ENCODE results near the gene TBX5. TPM values are rescaled to one million over a fixed set of nuclear protein-coding genes. Genes with fewer than 3 reads are reported as not detected.
"Not testable (repeated sequence)": the region's sequence is repeated elsewhere in the genome, so short reads cannot be mapped to it uniquely, and the experiment has no call there.

The TBX5 gene
- total RNA-seq, 2 experiments from 2014 or later, result not detected

DNA sequence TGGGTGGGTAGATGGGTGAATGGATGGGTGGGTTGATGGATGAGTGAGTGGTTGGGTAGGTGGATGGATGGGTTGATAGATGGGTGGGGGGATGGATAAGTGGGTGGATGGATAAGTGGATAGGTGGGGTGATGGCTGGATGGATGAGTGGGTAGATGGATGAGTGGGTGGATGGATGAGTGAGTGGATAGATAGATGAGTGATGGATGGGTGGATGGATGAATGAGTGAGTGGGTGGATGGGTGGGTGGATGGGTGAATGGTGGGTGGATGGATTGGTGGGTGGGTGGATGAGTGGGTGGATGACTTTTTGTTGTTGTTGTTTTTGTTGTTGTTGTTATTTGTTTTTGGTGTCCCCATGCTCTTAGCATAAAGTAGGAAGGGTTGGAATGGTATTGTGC lies 45.5 kb downstream of the TBX5 start:
- POLR2A ChIA-PET, result no interaction called here
- no peaks in the 10 kb centered on the region for H3K36me3 Mint-ChIP-seq (ENCODE audit: low read depth)
- intact Hi-C loops (cut with DNase I, micrococcal nuclease), result no loop called here

GRCh38 chr12:114355389-114356088 lies 50.4 kb downstream of the TBX5 start:
- intact Hi-C loops (cut with DNase I, micrococcal nuclease), result no loop called here
- Mint-ChIP-seq H3K27ac (no peak overlapping the region), H3K9me3 (ENCODE audit: low read depth) (peaks cover 2% of the 10 kb centered on the region), H3K4me1 (no peaks in the 10 kb centered on the region), H3K4me3 (no peak overlapping the region), H3K27me3 (peaks cover 2% of the 10 kb centered on the region), H3K36me3 (ENCODE audit: low read depth) (no peaks in the 10 kb centered on the region)
- ATAC-seq (no peak), DNase-seq (peak; percentile 17)
- CTCF ChIA-PET, result interaction anchor here (0.7 kb wide), 1 partner anchor 1466 kb away, joined by 3 read pairs; no protein-coding TSS in a partner anchor
- POLR2A ChIA-PET, result no interaction called here

More for the DNA sequence above, 45.5 kb downstream of the TBX5 start:
- DNase-seq, result no peak
- Mint-ChIP-seq H3K4me1 (no peaks in the 10 kb centered on the region), H3K4me3 (no peak overlapping the region), H3K27me3 (peaks cover 6% of the 10 kb centered on the region), H3K9me3 (ENCODE audit: low read depth) (peaks cover 2% of the 10 kb centered on the region), H3K27ac (no peak overlapping the region)
- no peak for ATAC-seq
- CTCF ChIA-PET, result no interaction called here

- H3K4me3 Mint-ChIP-seq; H3K27ac Mint-ChIP-seq; H3K27me3 Mint-ChIP-seq; POLR2A ChIA-PET; H3K4me1 Mint-ChIP-seq; ATAC-seq; H3K36me3 Mint-ChIP-seq (ENCODE audit: low read depth); intact Hi-C loops (cut with DNase I, micrococcal nuclease); DNase-seq; CTCF ChIA-PET; H3K9me3 Mint-ChIP-seq (ENCODE audit: low read depth): not testable (repeated sequence)
These were observed 56.7 kb downstream of the TBX5 start for GRCh38 chr12:114349239-114349638.

DNA sequence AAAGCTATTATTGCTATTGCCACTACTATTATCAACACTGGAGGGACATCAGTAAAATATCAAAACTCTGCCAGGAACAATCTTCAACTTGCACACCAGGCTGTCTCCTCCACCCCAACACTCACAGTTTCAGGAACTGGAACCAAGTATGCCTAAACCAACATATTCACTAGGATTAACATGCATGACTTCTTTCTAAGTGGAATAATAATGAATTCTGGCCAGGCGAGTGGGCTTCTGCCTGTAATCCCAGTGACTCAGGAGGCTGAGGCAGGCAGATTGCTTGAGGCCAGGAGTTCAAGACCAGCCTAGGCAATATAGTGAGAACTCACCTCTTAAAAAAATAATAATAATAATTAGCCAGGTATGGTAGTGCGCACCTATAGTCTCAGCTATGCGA lies 58.1 kb downstream of the TBX5 start:
- ATAC-seq (no peak), DNase-seq (no peak)
- Mint-ChIP-seq H3K27ac (no peak overlapping the region), H3K9me3 (ENCODE audit: low read depth) (no peaks in the 10 kb centered on the region), H3K27me3 (peaks cover 4% of the 10 kb centered on the region), H3K4me1 (no peaks in the 10 kb centered on the region), H3K36me3 (ENCODE audit: low read depth) (no peaks in the 10 kb centered on the region), H3K4me3 (no peak overlapping the region)
- intact Hi-C loops (cut with DNase I, micrococcal nuclease), result no loop called here
- POLR2A ChIA-PET, result no interaction called here
- CTCF ChIA-PET, result interaction anchor here (1.0 kb wide), 1 partner anchor 11 kb away, joined by 3 read pairs; no protein-coding TSS in a partner anchor

DNA sequence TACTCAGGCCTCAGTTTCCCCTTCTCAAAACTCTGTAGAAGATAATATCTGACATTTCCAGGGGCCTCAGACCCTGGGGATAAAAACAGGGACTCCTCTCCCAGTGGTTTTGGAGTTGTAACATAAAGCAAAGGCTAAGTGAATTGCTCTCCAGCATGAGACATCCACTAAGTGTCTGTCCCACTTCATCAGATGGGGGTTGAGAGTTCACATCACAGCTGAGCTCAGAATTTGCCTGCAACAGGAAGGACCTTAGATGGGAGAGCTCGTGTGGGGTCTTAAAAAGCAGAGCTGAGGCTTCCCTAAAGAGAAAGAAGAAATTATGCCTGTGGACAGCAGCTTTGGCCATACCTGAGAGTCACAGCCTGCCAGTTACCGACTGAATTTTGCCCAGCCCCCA lies 61.1 kb downstream of the TBX5 start:
- Mint-ChIP-seq H3K27ac (no peak overlapping the region), H3K27me3 (peaks cover 4% of the 10 kb centered on the region), H3K4me3 (no peak overlapping the region), H3K36me3 (ENCODE audit: low read depth) (no peaks in the 10 kb centered on the region), H3K9me3 (ENCODE audit: low read depth) (no peaks in the 10 kb centered on the region), H3K4me1 (no peaks in the 10 kb centered on the region)
- DNase-seq (no peak), ATAC-seq (no peak)
- POLR2A ChIA-PET, result no interaction called here
- intact Hi-C loops (cut with DNase I, micrococcal nuclease), result no loop called here
- CTCF ChIA-PET, result no interaction called here

DNA sequence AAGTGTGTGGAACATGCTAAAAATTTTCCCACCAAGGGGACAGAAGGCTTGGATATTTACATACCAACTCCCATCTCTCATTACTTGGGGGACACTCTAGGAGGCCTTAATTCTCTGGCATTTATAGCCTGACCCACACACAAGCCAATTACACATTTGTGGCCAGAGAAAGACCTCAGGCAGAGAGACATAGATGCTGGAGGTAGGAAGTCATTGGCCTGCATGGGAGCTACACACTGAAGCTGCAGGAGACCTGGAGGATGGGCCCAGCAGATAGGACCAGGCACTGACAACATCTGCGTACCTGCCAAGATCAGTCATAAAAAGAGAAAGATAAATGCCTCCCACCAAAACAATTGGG lies 61.7 kb downstream of the TBX5 start:
- ChIA-PET POLR2A (no interaction called here), CTCF (no interaction called here)
- no peaks in the 10 kb centered on the region for H3K36me3 Mint-ChIP-seq (ENCODE audit: low read depth)
- ATAC-seq (no peak), DNase-seq (no peak)
- no peak overlapping the region for H3K27ac Mint-ChIP-seq
- intact Hi-C loops (cut with DNase I, micrococcal nuclease), result no loop called here
- H3K27me3 Mint-ChIP-seq, result peaks cover 4% of the 10 kb centered on the region
- H3K4me3 Mint-ChIP-seq, result no peak overlapping the region
- no peaks in the 10 kb centered on the region for H3K4me1 Mint-ChIP-seq
- H3K9me3 Mint-ChIP-seq (ENCODE audit: low read depth), result no peaks in the 10 kb centered on the region

- Mint-ChIP-seq H3K4me1 (no peaks in the 10 kb centered on the region), H3K4me3 (no peak overlapping the region), H3K27ac (no peak overlapping the region), H3K9me3 (ENCODE audit: low read depth) (no peaks in the 10 kb centered on the region), H3K27me3 (peaks cover 4% of the 10 kb centered on the region), H3K36me3 (ENCODE audit: low read depth) (no peaks in the 10 kb centered on the region)
- DNase-seq (no peak), ATAC-seq (no peak)
- ChIA-PET POLR2A (no interaction called here), CTCF (no interaction called here)
- intact Hi-C loops (cut with DNase I, micrococcal nuclease), result no loop called here
These were observed 62.2 kb downstream of the TBX5 start for GRCh38 chr12:114343585-114344302.

GRCh38 chr12:114342656-114343055 lies 63.3 kb downstream of the TBX5 start:
- no peak for DNase-seq
- Mint-ChIP-seq H3K9me3 (ENCODE audit: low read depth) (no peaks in the 10 kb centered on the region), H3K27me3 (peaks cover 5% of the 10 kb centered on the region), H3K4me1 (no peaks in the 10 kb centered on the region), H3K27ac (no peak overlapping the region), H3K36me3 (ENCODE audit: low read depth) (no peaks in the 10 kb centered on the region), H3K4me3 (no peak overlapping the region)
- ChIA-PET POLR2A (no interaction called here), CTCF (interaction anchor here (0.6 kb wide), 1 partner anchor 176 kb away, joined by 4 read pairs; no protein-coding TSS in a partner anchor)
- no peak for ATAC-seq
- intact Hi-C loops (cut with DNase I, micrococcal nuclease), result no loop called here

DNA sequence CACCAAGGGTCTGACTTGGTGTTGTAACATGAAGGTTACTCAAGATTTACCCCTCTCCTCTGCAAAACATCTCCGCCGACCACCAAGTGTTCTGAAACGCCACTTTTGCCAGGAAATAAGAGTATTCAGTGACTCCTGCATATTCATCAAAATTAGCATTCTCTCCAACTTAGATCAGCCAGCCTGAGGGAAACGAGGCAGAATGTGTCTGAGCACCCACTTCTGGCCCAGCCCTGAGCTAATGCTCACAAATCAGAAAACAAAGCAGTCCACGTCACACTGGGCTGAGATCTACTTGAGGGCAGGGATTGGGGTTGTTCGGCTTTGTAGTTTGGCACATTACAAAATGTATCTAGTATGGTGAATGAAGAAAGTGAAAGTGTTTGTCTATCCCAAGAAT lies 64.3 kb downstream of the TBX5 start:
- no peaks in the 10 kb centered on the region for H3K36me3 Mint-ChIP-seq (ENCODE audit: low read depth)
- H3K4me1 Mint-ChIP-seq, result no peaks in the 10 kb centered on the region
- intact Hi-C loops (cut with DNase I, micrococcal nuclease), result no loop called here
- CTCF ChIA-PET, result no interaction called here
- no peak overlapping the region for H3K27ac Mint-ChIP-seq
- no peak overlapping the region for H3K4me3 Mint-ChIP-seq
- POLR2A ChIA-PET, result no interaction called here
- H3K9me3 Mint-ChIP-seq (ENCODE audit: low read depth), result no peaks in the 10 kb centered on the region
- ATAC-seq, result no peak
- H3K27me3 Mint-ChIP-seq, result peaks cover 8% of the 10 kb centered on the region
- DNase-seq, result no peak

GRCh38 chr12:114340231-114340630 lies 65.7 kb downstream of the TBX5 start:
- H3K9me3 Mint-ChIP-seq (ENCODE audit: low read depth), result no peaks in the 10 kb centered on the region
- intact Hi-C loops (cut with DNase I, micrococcal nuclease), result no loop called here
- no peak for ATAC-seq
- no peak overlapping the region for H3K4me3 Mint-ChIP-seq
- no peaks in the 10 kb centered on the region for H3K4me1 Mint-ChIP-seq
- CTCF ChIA-PET, result no interaction called here
- H3K36me3 Mint-ChIP-seq (ENCODE audit: low read depth), result no peaks in the 10 kb centered on the region
- H3K27me3 Mint-ChIP-seq, result peaks cover 10% of the 10 kb centered on the region
- H3K27ac Mint-ChIP-seq, result no peak overlapping the region
- POLR2A ChIA-PET, result no interaction called here
- DNase-seq, result no peak

- ATAC-seq (no peak), DNase-seq (no peak)
- Mint-ChIP-seq H3K9me3 (ENCODE audit: low read depth) (no peaks in the 10 kb centered on the region), H3K36me3 (ENCODE audit: low read depth) (no peaks in the 10 kb centered on the region), H3K27ac (no peak overlapping the region), H3K27me3 (peaks cover 13% of the 10 kb centered on the region), H3K4me1 (no peaks in the 10 kb centered on the region), H3K4me3 (no peak overlapping the region)
- intact Hi-C loops (cut with DNase I, micrococcal nuclease), result no loop called here
- CTCF ChIA-PET, result no interaction called here
- POLR2A ChIA-PET, result no interaction called here
These were observed 66.3 kb downstream of the TBX5 start for GRCh38 chr12:114339626-114340025.

- POLR2A ChIA-PET, result no interaction called here
- peaks cover 3% of the 10 kb centered on the region for H3K9me3 Mint-ChIP-seq (ENCODE audit: low read depth)
- intact Hi-C loops (cut with DNase I, micrococcal nuclease), result no loop called here
- no peak overlapping the region for H3K27ac Mint-ChIP-seq
- no peaks in the 10 kb centered on the region for H3K4me1 Mint-ChIP-seq
- H3K27me3 Mint-ChIP-seq, result peaks cover 13% of the 10 kb centered on the region
- DNase-seq, result no peak
- no peak overlapping the region for H3K4me3 Mint-ChIP-seq
- no peak for ATAC-seq
- CTCF ChIA-PET, result no interaction called here
- no peaks in the 10 kb centered on the region for H3K36me3 Mint-ChIP-seq (ENCODE audit: low read depth)
These were observed 70.3 kb downstream of the TBX5 start for GRCh38 chr12:114335607-114336006.

Measured in activated CD4-positive, alpha-beta T cell treated with anti-CD3 and anti-CD28 coated beads for 36 hours (primary cell).